GM21529 (cell line): ENCODE data around the gene TINCR.

Source experiments
- ATAC-seq: cut with Tn5 transposase; IDR thresholded peaks from one replicate; pipeline ENCODE4 v1.9.1; 2021; ENCODE audit not compliant: unreplicated experiment

TINCR gene

GRCh38 chr19:5520501-5520900 is 47.3 kb downstream of the TINCR start:
- ATAC-seq = no peak

- ATAC-seq = no peak
Observed at GRCh38 chr19:5519076-5519475, 48.7 kb downstream of the TINCR start.

- ATAC-seq = no peak
Observed at GRCh38 chr19:5515737-5516136, 52.0 kb downstream of the TINCR start.

- ATAC-seq = no peak
Observed at GRCh38 chr19:5514001-5514400, 53.8 kb downstream of the TINCR start.

- ATAC-seq = no peak
Observed at GRCh38 chr19:5512715-5513114, 55.0 kb downstream of the TINCR start.
